Measurements from ENCODE around the gene PDE4DIP.
"Not testable (repeated sequence)": the region's sequence is repeated elsewhere in the genome, so short reads cannot be mapped to it uniquely, and the experiment has no call there.

DNA sequence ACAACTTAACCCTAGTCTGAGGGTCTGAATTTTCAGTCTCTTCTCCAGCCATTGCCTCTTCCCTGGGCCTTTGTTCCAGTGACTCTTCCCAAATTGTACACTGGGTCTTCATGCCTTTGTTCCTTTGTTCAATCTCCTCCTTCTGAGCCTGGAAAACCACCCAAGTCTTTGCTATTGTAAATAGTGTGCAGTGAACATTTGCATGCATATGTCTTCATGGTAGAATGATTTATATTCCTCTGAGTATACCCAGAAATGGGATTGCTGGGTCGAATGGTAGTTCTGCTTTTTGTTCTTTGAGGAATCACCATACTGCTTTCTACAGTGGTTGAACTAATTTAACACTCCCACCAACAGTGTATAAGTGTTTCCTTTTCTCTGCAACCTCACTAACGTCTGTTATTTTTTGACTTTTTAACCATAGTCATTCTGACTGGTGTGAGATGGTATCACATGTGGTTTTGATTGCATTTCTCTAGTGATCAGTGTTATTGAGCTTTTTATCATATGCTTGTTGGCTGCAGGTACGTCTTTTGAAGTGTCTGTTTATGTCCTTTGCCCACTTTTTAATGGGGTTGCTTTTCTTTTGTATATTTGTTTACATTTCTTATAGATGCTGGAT is 91.3 kb downstream of the PDE4DIP start:
- TF ChIP-seq, protein P1, sequence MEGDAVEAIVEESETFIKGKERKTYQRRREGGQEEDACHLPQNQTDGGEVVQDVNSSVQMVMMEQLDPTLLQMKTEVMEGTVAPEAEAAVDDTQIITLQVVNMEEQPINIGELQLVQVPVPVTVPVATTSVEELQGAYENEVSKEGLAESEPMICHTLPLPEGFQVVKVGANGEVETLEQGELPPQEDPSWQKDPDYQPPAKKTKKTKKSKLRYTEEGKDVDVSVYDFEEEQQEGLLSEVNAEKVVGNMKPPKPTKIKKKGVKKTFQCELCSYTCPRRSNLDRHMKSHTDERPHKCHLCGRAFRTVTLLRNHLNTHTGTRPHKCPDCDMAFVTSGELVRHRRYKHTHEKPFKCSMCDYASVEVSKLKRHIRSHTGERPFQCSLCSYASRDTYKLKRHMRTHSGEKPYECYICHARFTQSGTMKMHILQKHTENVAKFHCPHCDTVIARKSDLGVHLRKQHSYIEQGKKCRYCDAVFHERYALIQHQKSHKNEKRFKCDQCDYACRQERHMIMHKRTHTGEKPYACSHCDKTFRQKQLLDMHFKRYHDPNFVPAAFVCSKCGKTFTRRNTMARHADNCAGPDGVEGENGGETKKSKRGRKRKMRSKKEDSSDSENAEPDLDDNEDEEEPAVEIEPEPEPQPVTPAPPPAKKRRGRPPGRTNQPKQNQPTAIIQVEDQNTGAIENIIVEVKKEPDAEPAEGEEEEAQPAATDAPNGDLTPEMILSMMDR (IDR thresholded peaks at IDR 0.05; ENCODE audit: insufficient read depth, low read length, poor library complexity, severe bottlenecking) = not testable (repeated sequence)
- TF ChIP-seq EZH2phosphoT487 (conservative IDR thresholded peaks at IDR 0.05; ENCODE audit: low read length) = not testable (repeated sequence)

Measured in SU-DHL-6 (cell line).